PC-3 (cell line): Measurements from ENCODE around the gene PRR5L. TPM values are rescaled to one million over a fixed set of nuclear protein-coding genes. Genes with fewer than 3 reads are reported as not detected.

Source experiments
- ATAC-seq: fragments of 200-7000 bp; cut with Tn5 transposase; 2 replicates; pipeline ENCODE4 v1.9.1; 2020; ENCODE audit warnings: mild to moderate bottlenecking, moderate library complexity
- BruUV-seq: library from RNA; stranded (reverse); fragments of 400-500 nt; replicated peaks from 2 replicates; lab custom pipeline; 2021; lab: Mats Ljungman, UMichigan
- CTCF ChIA-PET: fragments of 300-600 bp; sonication (Branson Sonifier 250); formaldehyde crosslinking; loops from one replicate; lab custom pipeline; 2022; ENCODE audit warnings: antibody characterized with exemption; lab: Charles Lee
- POLR2A ChIA-PET: fragments of 300-600 bp; sonication (Branson Sonifier 250); formaldehyde crosslinking; loops from one replicate; lab custom pipeline; 2022; ENCODE audit warnings: antibody characterized with exemption; ENCODE audit not compliant: unreplicated experiment; lab: Charles Lee
- DNase-seq: peaks from one replicate; pipeline ENCODE4 v3.0.0-alpha.2; 2015
- H2AFZ ChIP-seq: fragments of 300-600 bp; sonication (generic); 2 replicates; pipeline ENCODE4 v1.6.0; 2016; ENCODE audit warnings: antibody characterized with exemption, low read length
- H3F3A ChIP-seq: fragments of 300-600 bp; sonication (generic); one replicate; pipeline ENCODE4 v1.6.0; 2017; ENCODE audit warnings: antibody characterized with exemption, low read length, control low read depth, mild to moderate bottlenecking; ENCODE audit not compliant: unreplicated experiment
- H3K27ac ChIP-seq: fragments of 300-600 bp; sonication (generic); 2 replicates; pipeline ENCODE4 v1.5.1; 2016; ENCODE audit warnings: mild to moderate bottlenecking, low read length
- H3K27me3 ChIP-seq: fragments of 300-600 bp; sonication (generic); 2 replicates; pipeline ENCODE4 v1.6.1; 2016; ENCODE audit warnings: low read length, mixed read lengths
- H3K36me3 ChIP-seq: fragments of 300-600 bp; sonication (generic); 2 replicates; pipeline ENCODE4 v1.6.1; 2016; ENCODE audit warnings: low read depth, mixed run types, low read length, mixed read lengths
- H3K4me1 ChIP-seq: fragments of 300-600 bp; sonication (generic); 2 replicates; pipeline ENCODE4 v1.5.1; 2016; ENCODE audit warnings: low read length; ENCODE audit not compliant: insufficient read depth
- H3K4me2 ChIP-seq: fragments of 300-600 bp; sonication (generic); 2 replicates; pipeline ENCODE4 v1.6.0; 2016; ENCODE audit warnings: low read length
- H3K4me3 ChIP-seq: fragments of 300-600 bp; sonication (generic); 2 replicates; pipeline ENCODE4 v1.5.1; 2016; ENCODE audit warnings: mild to moderate bottlenecking, low read length, mixed read lengths
- H3K79me2 ChIP-seq: fragments of 300-600 bp; sonication (generic); 2 replicates; pipeline ENCODE4 v1.6.1; 2017; ENCODE audit warnings: low read length, mixed read lengths
- H3K9ac ChIP-seq: fragments of 300-600 bp; sonication (generic); 2 replicates; pipeline ENCODE4 v1.6.0; 2016; ENCODE audit warnings: mild to moderate bottlenecking, low read length
- H3K9me2 ChIP-seq: fragments of 300-600 bp; sonication (generic); replicated peaks from 2 replicates; pipeline ENCODE4 v1.6.1; 2016; ENCODE audit warnings: mixed run types, low read length, mixed read lengths
- H3K9me3 ChIP-seq: fragments of 300-600 bp; sonication (generic); 2 replicates; pipeline ENCODE4 v1.6.1; 2016; ENCODE audit warnings: low read length, mixed read lengths
- H4K20me1 ChIP-seq: fragments of 300-600 bp; sonication (generic); 2 replicates; pipeline ENCODE4 v1.6.1; 2016; ENCODE audit warnings: low read length, mixed read lengths
- CTCF ChIP-seq: fragments of 300-600 bp; sonication (generic); conservative IDR thresholded peaks from 2 replicates; pipeline ENCODE4 v1.5.1; 2017; ENCODE audit warnings: antibody characterized with exemption, low read depth, mild to moderate bottlenecking, low read length
- EZH2 ChIP-seq: fragments of 300-600 bp; sonication (generic); IDR thresholded peaks from one replicate; pipeline ENCODE4 v1.6.1; 2017; ENCODE audit warnings: antibody characterized with exemption, mild to moderate bottlenecking, low read length; ENCODE audit not compliant: unreplicated experiment
- EZH2phosphoT487 ChIP-seq: fragments of 300-600 bp; sonication (generic); IDR thresholded peaks from 2 replicates; pipeline ENCODE4 v1.6.1; 2018; ENCODE audit warnings: mild to moderate bottlenecking, antibody characterized with exemption, low read length, borderline replicate concordance
- intact Hi-C: fragments of 100-400 bp; cut with micrococcal nuclease; formaldehyde crosslinking; loops from 2 replicates; pipeline ENCODE4 v1.9.0; 2023
- total RNA-seq: library from RNA; depleted of rRNA; stranded (reverse); fragments of >200 nt; gene quantifications from 2 replicates; pipeline ENCODE4 v1.2.3, GENCODE V29; 2014

Gene PRR5L
- total RNA-seq, 1 experiment from 2014 or later, result 4.7 TPM

GRCh38 chr11:36274414-36274813, 21.7 kb upstream of the PRR5L start:
- H4K20me1 ChIP-seq, result no peaks in the 10 kb centered on the region
- no TSS peak for BruUV-seq
- ATAC-seq (no peak), DNase-seq (no peak)
- no peak overlapping the region for H3K4me3 ChIP-seq
- intact Hi-C loops, result no loop called here
- H3K9me2 ChIP-seq, result no peaks in the 10 kb centered on the region
- H3K4me2 ChIP-seq, result no peak overlapping the region
- no peaks in the 10 kb centered on the region for H3K9me3 ChIP-seq
- H2AFZ ChIP-seq, result no peak overlapping the region
- H3K36me3 ChIP-seq, result no peaks in the 10 kb centered on the region
- no peaks in the 10 kb centered on the region for H3F3A ChIP-seq
- H3K27me3 ChIP-seq, result no peaks in the 10 kb centered on the region
- no peak overlapping the region for H3K27ac ChIP-seq
- ChIA-PET POLR2A (no interaction called here), CTCF (no interaction called here)
- H3K9ac ChIP-seq, result no peak overlapping the region
- TF ChIP-seq CTCF (no peak), EZH2 (no peak), EZH2phosphoT487 (no peak)
- no peaks in the 10 kb centered on the region for H3K79me2 ChIP-seq
- H3K4me1 ChIP-seq, result no peaks in the 10 kb centered on the region

- H3K4me1 ChIP-seq, result no peaks in the 10 kb centered on the region
- no peak for ATAC-seq
- H3K9ac ChIP-seq, result no peak overlapping the region
- peaks cover 6% of the 10 kb centered on the region; the same call in 1 of the 2 replicates for H4K20me1 ChIP-seq
- no peaks in the 10 kb centered on the region for H3K9me2 ChIP-seq
- H3K79me2 ChIP-seq, result peaks cover 23% of the 10 kb centered on the region
- BruUV-seq, result no TSS peak
- H3K4me2 ChIP-seq, result no peak overlapping the region
- no peak for DNase-seq
- H3K27ac ChIP-seq, result no peak overlapping the region
- CTCF ChIA-PET, result interaction anchor here (0.7 kb wide), 1 partner anchor 200 kb away, joined by 4 read pairs; no protein-coding TSS in a partner anchor
- POLR2A ChIA-PET, result no interaction called here
- no peak overlapping the region for H2AFZ ChIP-seq
- TF ChIP-seq EZH2phosphoT487 (no peak), EZH2 (no peak), CTCF (no peak)
- H3K4me3 ChIP-seq, result no peak overlapping the region
- intact Hi-C loops, result no loop called here
- no peaks in the 10 kb centered on the region for H3K36me3 ChIP-seq
- H3F3A ChIP-seq, result no peaks in the 10 kb centered on the region
- H3K27me3 ChIP-seq, result no peaks in the 10 kb centered on the region
- H3K9me3 ChIP-seq, result no peaks in the 10 kb centered on the region
These were observed 17.4 kb upstream of the PRR5L start for GRCh38 chr11:36278531-36279282.

- no peak overlapping the region for H2AFZ ChIP-seq
- H3K9me2 ChIP-seq, result no peaks in the 10 kb centered on the region
- no peaks in the 10 kb centered on the region for H3K36me3 ChIP-seq
- no peak for TF ChIP-seq EZH2
- TF ChIP-seq EZH2phosphoT487, result no peak
- no peak for TF ChIP-seq CTCF
- ChIA-PET POLR2A (no interaction called here), CTCF (no interaction called here)
- no peak for ATAC-seq
- H3K4me2 ChIP-seq, result no peak overlapping the region
- H3K4me1 ChIP-seq, result no peaks in the 10 kb centered on the region
- peaks cover 6% of the 10 kb centered on the region; the same call in 1 of the 2 replicates for H4K20me1 ChIP-seq
- H3K9ac ChIP-seq, result no peak overlapping the region
- DNase-seq, result no peak
- no peaks in the 10 kb centered on the region for H3K9me3 ChIP-seq
- no peak overlapping the region for H3K27ac ChIP-seq
- no TSS peak for BruUV-seq
- intact Hi-C loops, result no loop called here
- no peaks in the 10 kb centered on the region for H3K27me3 ChIP-seq
- no peaks in the 10 kb centered on the region for H3F3A ChIP-seq
- no peak overlapping the region for H3K4me3 ChIP-seq
- peaks cover 35% of the 10 kb centered on the region for H3K79me2 ChIP-seq
These were observed 15.6 kb upstream of the PRR5L start for GRCh38 chr11:36280531-36280930.
